ENCODE data around the gene TECPR2.
A peak's percentile ranks its signal among the peaks of the same experiment; 100 is the strongest.

The TECPR2 gene

GRCh38 chr14:102510616-102511520 lies 148.1 kb downstream of the TECPR2 start:
- DNase-seq (ENCODE audit: low spot score) = no peak
- no peak for TF ChIP-seq CTCF (IDR thresholded peaks at IDR 0.05; ENCODE audit: extremely low read depth, missing control alignments)

GRCh38 chr14:102511538-102511937 lies 148.8 kb downstream of the TECPR2 start:
- no peak for DNase-seq (ENCODE audit: low spot score)
- no peak for TF ChIP-seq CTCF (IDR thresholded peaks at IDR 0.05; ENCODE audit: extremely low read depth, missing control alignments)

- no peak for DNase-seq (ENCODE audit: low spot score)
- TF ChIP-seq CTCF (IDR thresholded peaks at IDR 0.05; ENCODE audit: extremely low read depth, missing control alignments) = no peak
Observed at GRCh38 chr14:102512793-102513300, 150.1 kb downstream of the TECPR2 start.

GRCh38 chr14:102513899-102514772 lies 151.4 kb downstream of the TECPR2 start:
- DNase-seq (ENCODE audit: low spot score) = no peak
- no peak for TF ChIP-seq CTCF (IDR thresholded peaks at IDR 0.05; ENCODE audit: extremely low read depth, missing control alignments)

GRCh38 chr14:102514987-102515733 lies 152.4 kb downstream of the TECPR2 start:
- no peak for TF ChIP-seq CTCF (IDR thresholded peaks at IDR 0.05; ENCODE audit: extremely low read depth, missing control alignments)
- no peak for DNase-seq (ENCODE audit: low spot score)

- DNase-seq (ENCODE audit: low spot score) = peak; percentile 90
- TF ChIP-seq CTCF (IDR thresholded peaks at IDR 0.05; ENCODE audit: extremely low read depth, missing control alignments) = peak; percentile 76
Observed at GRCh38 chr14:102516531-102517391, 154.0 kb downstream of the TECPR2 start.
